Measurements from ENCODE around the gene GNA14. TPM values are rescaled to one million over a fixed set of nuclear protein-coding genes. Genes with fewer than 3 reads are reported as not detected.

Gene GNA14
- total RNA-seq, 1 experiment from 2014 or later, result 0.25 TPM

DNA sequence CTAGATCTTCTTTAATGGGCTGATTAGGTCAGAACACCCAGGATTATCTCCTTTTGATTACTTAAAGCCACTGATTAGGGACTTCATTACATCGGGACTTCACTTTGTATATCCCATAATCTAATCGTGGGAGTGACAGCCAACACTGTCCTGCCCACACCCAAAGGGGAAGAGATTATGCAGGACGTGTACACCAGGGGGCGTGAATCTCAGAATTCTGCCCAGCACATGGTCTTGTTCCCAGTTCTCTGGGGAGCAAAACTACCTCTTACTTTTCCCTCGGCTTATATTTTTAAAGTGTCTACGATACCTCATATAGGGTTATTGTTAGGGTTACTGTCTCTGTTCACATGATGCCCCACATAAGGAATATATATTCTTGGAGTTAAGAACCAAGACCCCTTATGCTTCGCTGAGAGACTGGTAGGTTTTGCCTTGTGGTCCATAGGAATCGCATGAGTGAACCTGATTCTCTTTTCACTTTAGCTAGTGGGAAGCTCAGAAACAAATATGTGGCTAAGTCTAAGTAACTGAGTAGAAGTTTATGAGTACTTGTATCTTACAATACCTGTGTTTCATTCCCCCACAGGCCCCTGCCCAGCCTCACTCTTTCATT is 192.7 kb downstream of the GNA14 start (continued):
- TF ChIP-seq, protein P1, sequence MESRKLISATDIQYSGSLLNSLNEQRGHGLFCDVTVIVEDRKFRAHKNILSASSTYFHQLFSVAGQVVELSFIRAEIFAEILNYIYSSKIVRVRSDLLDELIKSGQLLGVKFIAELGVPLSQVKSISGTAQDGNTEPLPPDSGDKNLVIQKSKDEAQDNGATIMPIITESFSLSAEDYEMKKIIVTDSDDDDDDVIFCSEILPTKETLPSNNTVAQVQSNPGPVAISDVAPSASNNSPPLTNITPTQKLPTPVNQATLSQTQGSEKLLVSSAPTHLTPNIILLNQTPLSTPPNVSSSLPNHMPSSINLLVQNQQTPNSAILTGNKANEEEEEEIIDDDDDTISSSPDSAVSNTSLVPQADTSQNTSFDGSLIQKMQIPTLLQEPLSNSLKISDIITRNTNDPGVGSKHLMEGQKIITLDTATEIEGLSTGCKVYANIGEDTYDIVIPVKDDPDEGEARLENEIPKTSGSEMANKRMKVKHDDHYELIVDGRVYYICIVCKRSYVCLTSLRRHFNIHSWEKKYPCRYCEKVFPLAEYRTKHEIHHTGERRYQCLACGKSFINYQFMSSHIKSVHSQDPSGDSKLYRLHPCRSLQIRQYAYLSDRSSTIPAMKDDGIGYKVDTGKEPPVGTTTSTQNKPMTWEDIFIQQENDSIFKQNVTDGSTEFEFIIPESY (IDR thresholded peaks at IDR 0.05; ENCODE audit: extremely low read depth, insufficient replicate concordance, low read length), result no peak
- TF ChIP-seq, protein P2, sequence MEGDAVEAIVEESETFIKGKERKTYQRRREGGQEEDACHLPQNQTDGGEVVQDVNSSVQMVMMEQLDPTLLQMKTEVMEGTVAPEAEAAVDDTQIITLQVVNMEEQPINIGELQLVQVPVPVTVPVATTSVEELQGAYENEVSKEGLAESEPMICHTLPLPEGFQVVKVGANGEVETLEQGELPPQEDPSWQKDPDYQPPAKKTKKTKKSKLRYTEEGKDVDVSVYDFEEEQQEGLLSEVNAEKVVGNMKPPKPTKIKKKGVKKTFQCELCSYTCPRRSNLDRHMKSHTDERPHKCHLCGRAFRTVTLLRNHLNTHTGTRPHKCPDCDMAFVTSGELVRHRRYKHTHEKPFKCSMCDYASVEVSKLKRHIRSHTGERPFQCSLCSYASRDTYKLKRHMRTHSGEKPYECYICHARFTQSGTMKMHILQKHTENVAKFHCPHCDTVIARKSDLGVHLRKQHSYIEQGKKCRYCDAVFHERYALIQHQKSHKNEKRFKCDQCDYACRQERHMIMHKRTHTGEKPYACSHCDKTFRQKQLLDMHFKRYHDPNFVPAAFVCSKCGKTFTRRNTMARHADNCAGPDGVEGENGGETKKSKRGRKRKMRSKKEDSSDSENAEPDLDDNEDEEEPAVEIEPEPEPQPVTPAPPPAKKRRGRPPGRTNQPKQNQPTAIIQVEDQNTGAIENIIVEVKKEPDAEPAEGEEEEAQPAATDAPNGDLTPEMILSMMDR (IDR thresholded peaks at IDR 0.05 in 2 of 3, conservative IDR thresholded peaks at IDR 0.05 in 1 of 3; ENCODE audit: borderline replicate concordance in 1 of 3, insufficient read depth in 1 of 3, low read depth in 2 of 3, low read length in 2 of 3), result peak; percentile 60 to 84 (median 82); a peak in 5 of 6 replicates

DNA sequence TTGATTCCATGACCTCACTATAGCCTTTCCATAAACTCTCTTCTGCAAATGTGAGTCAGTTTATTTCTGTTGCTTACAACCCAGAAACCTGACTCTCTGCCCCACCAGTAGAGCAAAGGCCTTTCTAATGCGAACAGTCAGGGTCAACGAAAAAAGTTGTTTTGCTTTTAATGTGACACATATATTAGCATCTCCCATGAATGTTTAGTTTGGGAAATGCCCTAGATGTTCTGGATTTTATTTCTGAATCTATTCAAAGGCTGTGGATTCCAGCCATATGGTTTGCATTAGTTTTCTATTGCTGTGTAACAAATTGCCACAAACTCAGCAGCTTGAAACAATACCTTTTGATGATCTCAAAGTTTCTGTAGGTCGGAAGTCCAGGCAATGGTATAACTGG is 193.5 kb downstream of the GNA14 start:
- H3K36me3 ChIP-seq (ENCODE audit: control insufficient read depth in 1 of 2, insufficient read depth in 2 of 2, low read length in 2 of 2), result no peaks in the 10 kb centered on the region
- intact Hi-C loops (cut with micrococcal nuclease), result loop anchor here (2.0 to 10.0 kb wide), 4 partner anchors 193 to 666 kb away; partner anchors contain the start of genes GNA14 and GNAQ
- DNase-seq (ENCODE audit: low read depth, low spot score) (no peak), ATAC-seq (no peak)
- H3K4me2 ChIP-seq (ENCODE audit: low read length), result no peak overlapping the region
- H3K9me2 ChIP-seq (ENCODE audit: insufficient read depth), result no peaks in the 10 kb centered on the region
- no peak for TF ChIP-seq SRF (IDR thresholded peaks at IDR 0.05; ENCODE audit: low read depth)
- TF ChIP-seq, protein P3, sequence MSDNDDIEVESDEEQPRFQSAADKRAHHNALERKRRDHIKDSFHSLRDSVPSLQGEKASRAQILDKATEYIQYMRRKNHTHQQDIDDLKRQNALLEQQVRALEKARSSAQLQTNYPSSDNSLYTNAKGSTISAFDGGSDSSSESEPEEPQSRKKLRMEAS (IDR thresholded peaks at IDR 0.05), result no peak
- no peak for TF ChIP-seq SP1 (IDR thresholded peaks at IDR 0.05; ENCODE audit: low read depth)
- no peak for TF ChIP-seq YY1 (IDR thresholded peaks at IDR 0.05; ENCODE audit: extremely low read depth, insufficient replicate concordance, low read depth, low read length)
- TF ChIP-seq, protein P2 (IDR thresholded peaks at IDR 0.05 in 2 of 3, conservative IDR thresholded peaks at IDR 0.05 in 1 of 3; ENCODE audit: borderline replicate concordance in 1 of 3, insufficient read depth in 1 of 3, low read depth in 2 of 3, low read length in 2 of 3), result no peak
- TF ChIP-seq ZNF274 (IDR thresholded peaks at IDR 0.05; ENCODE audit: low read depth, low read length), result no peak
- TF ChIP-seq POLR2A (IDR thresholded peaks at IDR 0.05; ENCODE audit: borderline replicate concordance, extremely low read depth, insufficient read depth, insufficient read length), result no peak
- TF ChIP-seq SIN3A (IDR thresholded peaks at IDR 0.05; ENCODE audit: low read depth), result no peak
- no peak for TF ChIP-seq EZH2 (IDR thresholded peaks at IDR 0.05)
- H3K79me2 ChIP-seq (ENCODE audit: insufficient read depth, low read length), result no peaks in the 10 kb centered on the region
- no peaks in the 10 kb centered on the region for H4K20me1 ChIP-seq (ENCODE audit: insufficient read depth)
- BruUV-seq (replicated peaks), result no TSS peak
- H3K4me3 ChIP-seq (replicated peaks in 1 of 2; ENCODE audit: low read depth in 1 of 2, low read length in 2 of 2), result no peak overlapping the region
- RAD21 ChIA-PET (ENCODE audit: low non-redundant PET in 1 of 2, low total read pairs in 2 of 2, uncharacterized antibody in 2 of 2, unreplicated experiment in 2 of 2), result no interaction called here
- H3K27me3 ChIP-seq (ENCODE audit: insufficient read depth, low read length), result no peaks in the 10 kb centered on the region
- peaks cover 0 to 10% of the 10 kb centered on the region in 2 experiments; a peak in 2 of 4 replicates for H3K4me1 ChIP-seq (ENCODE audit: control insufficient read depth in 1 of 2, insufficient read depth in 2 of 2, low read length in 2 of 2)
- no peaks in the 10 kb centered on the region for H3K9me3 ChIP-seq (ENCODE audit: control insufficient read depth in 1 of 2, insufficient read depth in 1 of 2, low read depth in 1 of 2, low read length in 2 of 2)
- H3K9ac ChIP-seq (ENCODE audit: low read length), result no peak overlapping the region
- POLR2A ChIA-PET, result no interaction called here
- no peak overlapping the region for H3K27ac ChIP-seq (ENCODE audit: low read depth, low read length)
- CTCF ChIA-PET, result interaction anchor here (0.6 to 3.5 kb wide), 2 partner anchors 10 to 21 kb away, joined by 3 to 20 read pairs; no protein-coding TSS in a partner anchor
- H2AFZ ChIP-seq (ENCODE audit: low read depth, low read length, poor library complexity, severe bottlenecking), result peak overlapping the region; percentile 84
